AML-193 (cell line): ENCODE data around the gene UXS1.

ENCODE experiments used
- DNase-seq, 2 experiments: peaks; one replicate each; lab custom pipeline; 2025; lab: John Stamatoyannopoulos, UW

Gene UXS1

DNA sequence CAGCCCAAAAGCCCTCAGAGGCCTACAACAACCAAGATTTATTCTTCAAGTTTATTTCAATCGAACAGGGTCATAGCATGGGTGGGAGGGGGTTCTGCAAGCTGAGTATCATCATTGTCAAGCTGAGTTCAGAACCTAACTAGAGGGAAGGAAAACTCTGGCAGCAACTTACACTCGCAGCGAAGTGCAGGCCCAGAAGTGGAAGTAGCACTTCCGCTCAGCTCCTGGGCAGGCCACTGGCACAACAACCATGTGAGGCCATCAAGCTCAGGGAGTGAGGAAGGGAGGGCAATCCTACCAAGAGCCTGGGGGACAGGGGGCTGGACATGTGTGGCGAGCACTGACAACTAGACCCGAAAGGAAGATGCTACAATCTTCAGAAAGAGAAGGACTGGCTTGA is 4.8 kb downstream of the UXS1 start:
- DNase-seq, result peak; percentile 12 to 24

- peak; percentile 4 to 19 for DNase-seq
Observed at GRCh38 chr2:106187273-106187891, 6.7 kb downstream of the UXS1 start.

GRCh38 chr2:106185475-106186184 is 8.5 kb downstream of the UXS1 start:
- no peak for DNase-seq

- DNase-seq, result no peak
Observed at GRCh38 chr2:106184857-106185256, 9.2 kb downstream of the UXS1 start.

GRCh38 chr2:106184394-106184793 is 9.7 kb downstream of the UXS1 start:
- DNase-seq, result no peak

GRCh38 chr2:106183101-106183696 is 10.9 kb downstream of the UXS1 start:
- DNase-seq, result no peak

DNA sequence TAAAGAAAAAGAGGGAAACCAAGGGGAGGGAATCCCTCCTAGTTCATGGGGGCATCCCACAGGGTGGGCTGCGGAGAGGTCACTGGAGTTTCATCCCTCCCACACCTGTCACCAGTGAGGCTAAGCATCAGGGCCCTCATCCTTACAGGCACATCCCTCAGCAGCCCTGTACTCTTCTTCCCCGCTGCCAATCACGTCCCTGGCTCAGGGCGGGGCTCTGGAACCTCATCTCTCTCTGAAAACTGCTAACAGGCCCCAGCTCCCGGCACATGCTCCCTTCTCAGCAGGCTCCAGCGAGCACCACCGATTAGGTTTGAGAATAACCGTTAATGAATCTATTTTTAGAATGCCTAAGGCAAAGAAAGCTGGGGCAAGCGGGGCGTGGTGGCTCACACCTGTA is 13.0 kb downstream of the UXS1 start:
- no peak for DNase-seq

GRCh38 chr2:106180602-106181001 is 13.5 kb downstream of the UXS1 start:
- no peak for DNase-seq

DNA sequence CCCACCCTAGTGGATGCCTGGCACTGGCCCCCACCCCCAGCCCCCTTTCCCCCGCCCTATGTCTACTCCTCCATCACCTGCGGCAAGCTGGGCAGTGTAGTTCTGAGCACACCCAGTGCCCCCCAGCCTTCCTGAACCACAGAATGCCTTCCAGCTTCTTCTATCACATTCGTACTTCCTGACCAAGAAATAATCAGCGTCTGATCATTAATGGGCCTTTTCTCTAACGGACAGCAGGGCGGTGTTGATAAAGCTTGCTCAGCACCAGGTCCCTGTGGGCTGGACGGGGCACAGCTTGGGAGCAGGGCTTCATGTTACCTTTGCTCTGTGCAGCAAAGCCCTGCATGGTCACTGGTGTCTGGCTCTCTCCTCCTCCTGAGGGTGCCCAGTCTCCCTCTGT is 15.4 kb downstream of the UXS1 start:
- DNase-seq, result no peak

DNA sequence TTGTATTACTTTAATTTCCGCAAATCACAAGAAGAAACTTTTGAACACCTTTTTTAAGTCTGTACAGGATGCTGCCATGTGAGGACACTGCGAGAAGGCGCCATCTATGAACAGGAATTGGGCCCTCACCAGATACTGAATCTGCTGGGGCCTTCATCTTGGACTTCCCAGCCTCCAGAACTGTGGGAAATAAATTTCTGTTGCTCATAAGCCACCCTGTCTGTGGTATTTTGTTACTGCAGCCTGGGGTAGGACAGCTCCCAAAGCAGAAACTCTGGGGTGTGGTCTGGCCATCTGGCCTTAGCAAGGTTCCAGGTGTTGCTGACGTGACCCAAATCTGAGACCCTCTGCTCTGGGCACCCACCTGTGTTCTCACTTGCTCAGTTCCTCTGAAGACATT is 16.5 kb downstream of the UXS1 start:
- DNase-seq, result no peak

GRCh38 chr2:106176446-106177099 is 17.5 kb downstream of the UXS1 start:
- no peak for DNase-seq

DNA sequence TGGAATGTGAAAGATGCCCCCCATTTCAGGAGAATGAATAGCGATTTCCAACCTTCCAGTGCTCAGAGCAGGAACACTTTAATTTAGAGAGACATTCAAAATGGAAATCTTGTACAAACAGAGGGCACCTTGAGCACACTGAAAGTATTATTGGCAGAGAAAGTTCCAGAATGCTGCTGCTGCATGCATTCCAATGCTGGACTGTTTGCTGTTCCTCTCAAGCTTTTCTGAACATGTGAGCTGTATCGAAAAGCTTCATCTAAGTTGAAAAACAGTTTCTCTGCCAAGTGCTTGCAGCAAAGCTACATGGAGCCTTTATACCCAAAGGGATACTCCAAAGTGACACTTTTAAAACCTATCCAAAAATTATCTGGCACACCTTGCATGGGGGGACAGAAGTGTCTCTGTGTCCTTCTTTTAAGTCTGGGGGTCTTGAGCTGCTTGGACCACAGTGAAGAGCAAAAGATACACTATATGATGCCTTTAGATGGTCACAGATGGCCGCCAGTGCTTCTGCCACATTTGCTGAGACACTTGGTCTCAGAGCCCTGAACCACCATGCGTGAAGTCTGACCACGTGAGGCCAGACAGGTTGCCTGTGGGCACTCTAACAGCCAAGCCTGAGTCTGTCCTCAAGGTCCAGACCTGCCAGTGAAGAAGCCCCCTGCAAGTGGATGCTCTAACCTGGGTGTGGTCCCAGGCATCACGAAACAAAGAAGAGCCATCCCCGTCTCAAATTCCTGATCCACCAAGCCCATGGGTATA is 18.8 kb downstream of the UXS1 start:
- no peak for DNase-seq

DNA sequence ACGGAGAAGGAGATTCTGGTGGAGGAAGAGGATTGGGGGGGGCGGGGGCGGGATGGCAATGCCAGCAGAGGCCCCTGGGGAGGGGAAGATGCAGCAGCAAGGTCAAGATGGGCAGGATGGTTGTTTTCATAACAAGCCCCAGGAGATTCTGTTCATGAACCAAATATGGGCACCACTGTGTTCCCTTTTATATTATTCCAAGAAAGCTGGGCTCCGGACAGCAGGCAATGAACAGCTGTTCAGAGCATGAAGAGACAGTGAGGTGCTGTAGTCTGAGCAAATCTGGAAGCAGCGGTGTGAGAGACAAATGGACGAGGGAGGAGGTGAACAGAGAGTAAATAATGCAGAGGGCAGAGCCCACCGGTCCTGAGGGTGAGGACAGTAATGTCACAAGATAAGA is 20.0 kb downstream of the UXS1 start:
- no peak for DNase-seq

DNA sequence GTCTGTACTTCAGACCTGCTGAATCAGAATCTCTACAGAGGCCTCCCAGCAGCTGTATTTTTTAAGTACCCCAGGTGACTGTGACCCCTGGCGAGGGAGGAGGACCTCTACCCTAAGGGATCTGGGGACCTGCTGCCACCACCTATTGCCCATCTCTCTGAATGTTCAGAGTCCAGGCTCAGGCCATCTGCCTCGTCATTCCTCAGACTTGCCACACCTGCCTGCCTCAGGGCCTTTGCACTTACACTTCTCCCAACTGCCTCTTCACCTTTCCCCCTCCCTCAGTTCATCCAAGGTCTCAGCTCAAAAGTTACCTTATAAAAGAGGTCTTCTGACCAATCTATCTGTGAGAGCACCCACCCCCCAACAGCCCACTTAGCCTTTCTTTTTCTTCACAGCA is 21.5 kb downstream of the UXS1 start:
- DNase-seq, result no peak

DNA sequence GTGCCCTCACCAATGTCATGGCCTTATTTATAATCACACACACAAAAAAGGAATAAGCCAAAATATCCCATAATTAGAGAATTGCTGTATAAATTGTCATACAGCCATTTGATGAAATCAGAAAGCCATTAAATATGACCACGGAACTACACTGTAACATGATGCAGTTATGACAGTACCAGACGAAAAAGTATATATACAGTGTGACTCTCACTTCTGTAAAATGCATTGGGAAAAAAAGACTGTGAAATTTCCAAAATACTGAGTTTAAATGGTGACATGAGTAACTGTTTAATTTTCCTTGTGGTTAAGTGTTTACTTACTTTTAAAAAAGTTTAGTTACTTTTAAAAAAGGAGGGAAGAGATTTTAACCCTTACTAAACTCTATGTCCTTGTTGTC is 25.4 kb downstream of the UXS1 start:
- no peak for DNase-seq

GRCh38 chr2:106167067-106167466 is 27.0 kb downstream of the UXS1 start:
- no peak for DNase-seq

DNA sequence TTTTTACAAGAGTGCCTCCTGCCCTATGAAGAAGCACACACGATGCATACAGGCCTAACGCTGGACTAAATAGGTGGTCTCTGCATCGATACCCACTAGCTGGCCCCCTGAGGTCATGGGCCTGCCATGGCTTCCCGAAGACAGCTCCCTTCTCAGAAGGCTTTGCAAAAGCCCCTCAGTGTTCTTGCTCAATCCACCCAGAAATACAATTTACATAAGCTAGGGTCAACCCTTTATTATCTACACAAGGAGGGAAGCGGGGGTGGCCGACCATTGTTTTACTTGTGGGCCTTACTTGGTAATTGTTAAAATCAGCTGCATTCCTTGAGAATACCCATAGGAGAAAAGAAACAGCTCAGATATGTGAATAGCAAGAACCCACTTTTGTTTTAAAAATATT is 28.5 kb downstream of the UXS1 start:
- no peak for DNase-seq

DNA sequence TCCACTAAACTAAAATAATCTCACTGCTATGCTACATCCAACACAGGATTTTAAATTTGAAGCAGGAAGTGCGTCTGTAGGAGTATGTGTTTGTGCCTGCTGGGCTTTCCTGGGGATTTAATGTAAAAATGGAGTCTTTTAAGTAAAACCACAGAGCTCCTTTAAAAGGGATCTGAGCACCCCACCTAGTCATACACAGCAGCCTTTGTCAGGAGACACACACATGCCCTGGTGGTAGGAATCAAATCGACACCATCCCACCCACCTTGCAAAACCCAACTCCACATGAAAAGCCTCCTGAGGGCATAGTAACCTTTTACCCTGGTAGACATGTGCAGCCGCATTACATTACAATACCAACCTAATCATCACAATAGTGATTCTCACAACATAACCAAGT is 29.1 kb downstream of the UXS1 start:
- DNase-seq, result no peak

DNA sequence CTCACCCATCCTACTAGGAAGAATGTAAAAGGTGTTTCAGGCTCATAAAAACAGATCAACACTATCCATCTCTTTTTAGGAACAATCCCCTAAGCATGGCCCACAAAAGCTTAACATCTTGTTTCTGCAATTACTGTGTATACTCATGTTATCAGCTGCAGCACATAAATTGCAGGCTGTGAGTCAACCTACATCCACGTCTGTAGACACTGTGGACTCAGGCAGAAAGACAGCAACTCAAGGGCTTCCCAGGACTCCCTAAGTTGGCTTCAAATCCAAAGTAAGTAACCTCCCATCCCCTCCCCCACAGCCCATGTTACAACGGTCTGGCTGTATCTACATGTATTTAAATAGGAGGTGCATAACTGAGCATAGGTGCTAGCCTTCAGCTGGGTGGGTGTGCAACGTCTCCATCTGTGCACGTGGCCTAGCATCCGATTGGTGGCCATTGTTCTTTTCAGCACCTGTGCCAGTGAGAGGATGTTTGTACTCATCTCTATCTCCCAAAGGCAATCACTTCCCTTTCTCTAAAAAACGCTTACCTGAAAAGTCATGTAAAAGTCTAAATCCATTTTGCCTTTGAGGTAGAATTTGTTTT is 30.1 kb downstream of the UXS1 start:
- no peak for DNase-seq

DNA sequence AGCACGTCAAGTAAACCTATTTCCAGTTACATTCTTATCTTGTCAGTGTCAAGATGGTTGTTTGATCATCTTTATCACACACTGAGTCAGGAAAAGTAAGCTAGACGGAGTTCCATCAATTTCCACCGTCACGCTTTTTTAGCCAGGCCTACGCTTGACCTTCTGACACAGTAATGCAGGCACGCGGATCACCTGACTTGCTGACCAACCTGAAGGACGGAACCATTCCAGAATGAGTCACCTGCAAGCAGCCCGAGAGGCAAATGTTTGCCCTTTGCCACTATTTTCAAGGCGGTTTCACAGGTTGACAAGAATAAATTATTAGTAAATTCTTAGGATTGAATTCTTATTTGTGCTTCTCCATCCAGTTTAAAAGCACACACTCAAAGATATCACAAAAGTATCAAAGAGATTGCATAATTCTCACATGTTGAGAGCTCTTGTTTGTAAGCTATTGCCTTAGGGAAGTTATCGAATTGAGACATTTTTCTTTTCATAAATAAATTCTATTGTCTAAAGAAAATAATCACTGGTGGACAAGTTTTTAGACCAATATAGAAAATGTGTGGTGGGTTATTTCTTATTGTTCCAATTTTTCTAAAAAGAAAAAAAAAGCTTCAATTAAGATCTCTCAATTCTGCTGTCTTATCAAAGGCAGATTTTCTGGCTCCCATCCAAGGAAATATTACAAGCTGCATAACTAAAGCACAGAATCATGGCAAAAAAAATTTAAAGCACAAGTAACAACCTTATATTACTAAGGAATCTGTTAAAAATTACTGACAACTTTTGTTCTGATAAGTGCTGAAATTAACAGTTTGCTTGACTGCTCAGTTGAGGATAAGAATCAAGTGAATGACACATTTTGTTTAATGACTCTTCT is 31.9 kb downstream of the UXS1 start:
- DNase-seq, result no peak

GRCh38 chr2:106161341-106161740 is 32.8 kb downstream of the UXS1 start:
- DNase-seq, result no peak
